Smooth muscle cell (in vitro differentiated cells): ENCODE data around the gene NFASC. TPM values are rescaled to one million over a fixed set of nuclear protein-coding genes. Genes with fewer than 3 reads are reported as not detected.

ENCODE experiments used
- DNase-seq: peaks from one replicate; lab custom pipeline; 2025; ENCODE audit not compliant: unreplicated experiment; lab: John Stamatoyannopoulos, UW
- H2AFZ ChIP-seq: fragments of 200-600 bp; sonication (generic); 2 replicates; pipeline ENCODE4 v1.6.0; 2016; ENCODE audit warnings: antibody characterized with exemption, low read depth, mild to moderate bottlenecking
- H3F3A ChIP-seq: fragments of 200-600 bp; sonication (generic); 2 replicates; pipeline ENCODE4 v1.6.0; 2017; ENCODE audit warnings: antibody characterized with exemption, low read depth
- H3K27ac ChIP-seq: fragments of 200-600 bp; sonication (generic); 2 replicates; pipeline ENCODE4 v1.5.1; 2016; ENCODE audit warnings: low read depth, mild to moderate bottlenecking
- H3K27me3 ChIP-seq: fragments of 200-600 bp; sonication (generic); 2 replicates; pipeline ENCODE4 v1.6.1; 2016; ENCODE audit warnings: low read depth, mild to moderate bottlenecking
- H3K36me3 ChIP-seq: fragments of 200-600 bp; sonication (generic); 2 replicates; pipeline ENCODE4 v1.5.1; 2016; ENCODE audit warnings: low read depth
- H3K4me1 ChIP-seq: fragments of 200-600 bp; sonication (generic); 2 replicates; pipeline ENCODE4 v1.5.1; 2016; ENCODE audit warnings: low read depth
- H3K4me2 ChIP-seq: fragments of 200-600 bp; sonication (generic); 2 replicates; pipeline ENCODE4 v1.6.0; 2016; ENCODE audit warnings: mild to moderate bottlenecking
- H3K4me3 ChIP-seq: fragments of 200-600 bp; sonication (generic); 2 replicates; pipeline ENCODE4 v1.5.1; 2016; ENCODE audit warnings: mild to moderate bottlenecking
- H3K79me2 ChIP-seq: fragments of 200-600 bp; sonication (generic); 2 replicates; pipeline ENCODE4 v1.6.0; 2016; ENCODE audit warnings: low read depth, mild to moderate bottlenecking
- H3K9ac ChIP-seq: fragments of 200-600 bp; sonication (generic); 2 replicates; pipeline ENCODE4 v1.6.0; 2016; ENCODE audit warnings: low read depth
- H3K9me3 ChIP-seq: fragments of 200-600 bp; sonication (generic); replicated peaks from 2 replicates; pipeline ENCODE4 v1.5.1; 2016; ENCODE audit warnings: low read depth
- H4K20me1 ChIP-seq: fragments of 200-600 bp; sonication (generic); 2 replicates; pipeline ENCODE4 v1.6.0; 2016; ENCODE audit warnings: low read depth
- CTCF ChIP-seq: fragments of 200-600 bp; sonication (generic); IDR thresholded peaks from 2 replicates; pipeline ENCODE4 v1.5.1; 2017; ENCODE audit warnings: borderline replicate concordance, mild to moderate bottlenecking, antibody characterized with exemption; ENCODE audit not compliant: insufficient read depth, poor library complexity, severe bottlenecking
- WGBS: methylation state at CpG from one replicate; pipeline ENCODE4 v1.1.7; 2016; ENCODE audit warnings: low lambda C conversion rate; 5-methylcytosine and 5-hydroxymethylcytosine counted together
- polyA plus RNA-seq: library from polyadenylated mRNA; unstranded; fragments of >200 nt; fragmentation: Nextera tagmentation; extraction: Ambion mirVana; gene quantifications from 2 replicates; pipeline ENCODE4 v1.2.1, GENCODE V29; 2016
- total RNA-seq: library from RNA; depleted of rRNA; stranded (reverse); fragments of >200 nt; gene quantifications from 2 replicates; pipeline ENCODE4 v1.2.3, GENCODE V29; 2014

Gene NFASC
- total and polyA plus RNA-seq, 2 experiments from 2014 or later, result 0.09 to 0.63 TPM

DNA sequence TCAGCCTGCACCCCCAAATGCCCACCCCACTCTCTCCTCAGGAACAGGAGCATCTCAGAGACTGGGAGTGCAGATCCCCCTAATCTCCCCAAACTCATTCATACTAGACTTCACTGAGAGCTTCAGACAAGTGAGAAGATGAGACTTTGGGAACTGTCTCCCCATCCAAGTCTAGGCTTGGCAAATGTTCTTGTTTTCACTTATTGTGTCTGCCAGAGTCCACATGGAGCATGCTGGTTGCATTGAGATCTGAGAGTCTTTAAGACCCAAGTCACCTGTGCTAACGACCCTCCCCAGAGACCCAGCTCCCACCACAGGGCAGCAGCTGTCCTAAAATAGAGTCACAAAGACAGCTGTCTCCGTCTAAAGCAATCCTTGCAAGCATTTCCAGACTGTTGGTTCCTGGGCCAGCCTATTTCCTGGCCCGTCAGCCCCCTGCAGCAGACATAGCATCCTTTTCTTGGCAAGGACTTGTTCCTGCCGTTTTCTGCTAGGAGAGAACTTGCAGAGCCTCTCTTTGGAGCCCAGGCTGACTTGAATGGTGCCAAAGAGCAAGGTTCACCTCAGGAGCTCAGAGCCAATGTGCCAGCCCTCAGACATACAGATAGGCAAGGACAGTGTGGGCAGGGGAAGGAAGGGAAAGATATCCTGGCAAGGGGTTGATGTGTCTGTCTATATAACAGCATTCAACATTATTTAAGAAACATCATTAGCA is 170.5 kb downstream of the NFASC start:
- Histone ChIP-seq H3K27me3 (peaks cover 89% of the 10 kb centered on the region), H3K4me1 (peaks cover 19% of the 10 kb centered on the region), H3K79me2 (no peaks in the 10 kb centered on the region), H4K20me1 (no peaks in the 10 kb centered on the region), H3K9ac (no peak overlapping the region), H3F3A (no peaks in the 10 kb centered on the region), H3K27ac (no peak overlapping the region), H3K36me3 (no peaks in the 10 kb centered on the region), H3K4me2 (no peak overlapping the region), H2AFZ (no peak overlapping the region), H3K4me3 (no peak overlapping the region), H3K9me3 (no peaks in the 10 kb centered on the region)
- 67% methylated on average over 4 of the region's 4 CpGs for WGBS
- no peak for DNase-seq
- TF ChIP-seq CTCF, result no peak

GRCh38 chr1:205041998-205042910 is 171.6 kb downstream of the NFASC start:
- Histone ChIP-seq H3K79me2 (no peaks in the 10 kb centered on the region), H3K27ac (no peak overlapping the region), H2AFZ (no peak overlapping the region), H3K36me3 (no peaks in the 10 kb centered on the region), H3K27me3 (peaks cover 95% of the 10 kb centered on the region), H3K9ac (no peak overlapping the region), H3K4me2 (no peak overlapping the region), H3K4me3 (no peak overlapping the region), H3K4me1 (peaks cover 19% of the 10 kb centered on the region), H3K9me3 (no peaks in the 10 kb centered on the region), H4K20me1 (no peaks in the 10 kb centered on the region), H3F3A (no peaks in the 10 kb centered on the region)
- WGBS, result 82% methylated on average over 15 of the region's 16 CpGs
- no peak for DNase-seq
- no peak for TF ChIP-seq CTCF

DNA sequence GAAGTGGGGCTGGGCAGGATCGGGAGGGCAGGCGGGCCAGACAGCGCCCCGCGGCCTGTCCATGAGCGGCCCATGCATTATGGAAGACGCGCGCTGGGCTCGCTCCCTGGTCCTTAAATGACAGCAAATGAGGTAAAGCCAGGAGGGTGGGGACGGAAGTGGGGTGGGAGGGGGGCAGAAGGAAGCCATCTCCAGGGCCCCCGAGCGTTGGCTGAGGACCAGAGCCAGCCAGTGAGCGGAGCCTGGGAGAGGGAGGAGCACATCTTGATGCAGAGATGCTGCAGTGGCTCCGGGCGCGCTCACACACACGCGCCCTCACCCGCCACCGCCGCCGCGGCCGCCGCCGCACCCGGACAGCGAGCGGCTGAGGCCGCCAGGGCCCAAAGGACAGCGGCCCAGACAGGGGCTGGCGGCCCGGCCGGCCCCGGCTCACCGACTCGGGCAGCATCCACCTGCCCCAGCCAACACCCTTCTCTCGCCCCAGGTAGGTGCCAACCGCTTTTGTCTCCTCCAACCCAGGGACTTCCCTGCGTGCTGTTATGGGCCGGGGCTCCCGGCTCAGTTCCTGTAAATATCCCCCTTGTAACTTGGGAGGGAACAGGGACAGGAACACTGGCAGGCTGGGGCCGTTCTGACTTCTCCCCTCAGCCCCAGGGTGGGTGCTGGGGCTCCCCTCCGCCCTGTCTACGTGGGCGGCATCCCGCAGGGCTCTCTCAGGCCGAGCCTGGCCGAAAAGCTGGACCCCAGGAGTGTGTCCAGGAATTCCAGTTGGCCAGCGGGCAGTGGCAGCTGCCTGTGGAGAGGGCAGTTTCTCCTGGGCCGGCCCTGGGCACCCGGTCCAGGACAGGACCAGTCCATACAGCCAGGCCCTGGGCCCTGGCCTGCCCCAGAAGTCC is 172.5 kb downstream of the NFASC start, which contains the start of gene CNTN2:
Gene CNTN2 (plus strand): TSS at position 302 of the 896 bp plus-strand sequence. CDS start 9,974 bp downstream, outside the sequence.
- TF ChIP-seq CTCF, result no peak
- Histone ChIP-seq H3K36me3 (no peaks in the 10 kb centered on the region), H3F3A (no peaks in the 10 kb centered on the region), H3K4me2 (no peak within 1 kb of the TSS), H3K27ac (no peak within 1 kb of the TSS), H3K79me2 (no peaks in the 10 kb centered on the region), H4K20me1 (no peaks in the 10 kb centered on the region), H3K4me3 (no peak within 1 kb of the TSS), H3K4me1 (peaks cover 19% of the 10 kb centered on the region), H3K9ac (no peak within 1 kb of the TSS), H3K27me3 (peaks cover 98% of the 10 kb centered on the region), H3K9me3 (no peaks in the 10 kb centered on the region), H2AFZ (no peak within 1 kb of the TSS)
- 28% methylated on average over 43 of the region's 53 CpGs for WGBS
- DNase-seq, result no peak
